Liver (tissue), 9 donors: ENCODE results near the gene ZC2HC1C. TPM values are rescaled to one million over a fixed set of nuclear protein-coding genes. Genes with fewer than 3 reads are reported as not detected.

Experiments
- DNase-seq: peaks from one replicate; pipeline ENCODE4 v3.0.0-alpha.2; 2017; ENCODE audit warnings: low spot score
- H3K27ac ChIP-seq, 2 donors: one replicate each; pipeline ENCODE4 v1.7.0; 2013; ENCODE audit warnings: inconsistent platforms in 2 of 2, low read length in 2 of 2, control low read depth in 1 of 2, low read depth in 1 of 2, mild to moderate bottlenecking in 1 of 2
- H3K27me3 ChIP-seq, 4 donors: one replicate each; pipeline versions ENCODE4 v1.6.1 to v1.7.0; 2013; ENCODE audit warnings: low read length in 3 of 4, inconsistent platforms in 1 of 4, mild to moderate bottlenecking in 1 of 4, moderate library complexity in 1 of 4; ENCODE audit not compliant: control insufficient read depth in 4 of 4, insufficient read depth in 4 of 4
- H3K36me3 ChIP-seq, 4 donors: one replicate each; pipeline versions ENCODE4 v1.6.1 to v1.7.0; 2013; ENCODE audit warnings: low read length in 3 of 4, mild to moderate bottlenecking in 3 of 4, low read depth in 1 of 4, moderate library complexity in 1 of 4; ENCODE audit not compliant: control insufficient read depth in 4 of 4, insufficient read depth in 3 of 4
- H3K4me1 ChIP-seq, 4 donors: one replicate each; pipeline versions ENCODE4 v1.6.1 to v1.7.0; 2013; ENCODE audit warnings: low read length in 3 of 4, mild to moderate bottlenecking in 3 of 4, moderate library complexity in 1 of 4; ENCODE audit not compliant: control insufficient read depth in 4 of 4, insufficient read depth in 4 of 4
- H3K4me3 ChIP-seq, 3 donors: one replicate each; pipeline versions ENCODE4 v1.6.1 to v1.7.0; 2013; ENCODE audit warnings: low read length in 3 of 3, control low read depth in 1 of 3, low read depth in 1 of 3, mild to moderate bottlenecking in 1 of 3
- H3K9ac ChIP-seq, 2 donors: one replicate each; pipeline ENCODE4 v1.7.0; 2013; ENCODE audit warnings: low read length in 2 of 2, mild to moderate bottlenecking in 2 of 2, moderate library complexity in 2 of 2, control low read depth in 1 of 2, low read depth in 1 of 2
- H3K9me3 ChIP-seq, 4 donors: one replicate each; pipeline versions ENCODE4 v1.6.1 to v1.7.0; 2013; ENCODE audit warnings: low read length in 3 of 4; ENCODE audit not compliant: control insufficient read depth in 4 of 4
- ATF3 ChIP-seq: IDR thresholded peaks from 2 replicates; pipeline ENCODE4 v1.6.1; 2016; ENCODE audit warnings: antibody characterized with exemption
- EGR1 ChIP-seq, 2 donors: IDR thresholded peaks; 2 replicates each; pipeline ENCODE4 v1.6.1; 2016 to 2018; ENCODE audit warnings: antibody characterized with exemption in 2 of 2, low read depth in 2 of 2
- FOXA1 ChIP-seq: IDR thresholded peaks from 2 replicates; pipeline ENCODE4 v1.6.1; 2016; ENCODE audit warnings: antibody characterized with exemption
- FOXA2 ChIP-seq: IDR thresholded peaks from 2 replicates; pipeline ENCODE4 v1.6.1; 2016; ENCODE audit warnings: antibody characterized with exemption
- GABPA ChIP-seq, 2 donors: IDR thresholded peaks in 1 of 2; conservative IDR thresholded peaks in 1 of 2; 2 replicates each; pipeline ENCODE4 v1.6.1; 2016; ENCODE audit warnings: antibody characterized with exemption in 2 of 2, mild to moderate bottlenecking in 1 of 2, moderate library complexity in 1 of 2
- HNF4A ChIP-seq, 2 donors: conservative IDR thresholded peaks; 2 replicates each; pipeline ENCODE4 v1.6.1; 2016; ENCODE audit warnings: antibody characterized with exemption in 2 of 2, mild to moderate bottlenecking in 2 of 2
- HNF4G ChIP-seq: IDR thresholded peaks from 2 replicates; pipeline ENCODE4 v1.6.1; 2016; ENCODE audit warnings: antibody characterized with exemption
- JUND ChIP-seq, 2 donors: IDR thresholded peaks; 2 replicates each; pipeline ENCODE4 v1.6.1; 2016; ENCODE audit warnings: antibody characterized with exemption in 2 of 2
- NR2F2 ChIP-seq: IDR thresholded peaks from 2 replicates; pipeline ENCODE4 v1.6.1; 2016; ENCODE audit warnings: antibody characterized with exemption
- RAD21 ChIP-seq, 2 donors: IDR thresholded peaks; 2 replicates each; pipeline ENCODE4 v1.6.1; 2016; ENCODE audit warnings: antibody characterized with exemption in 2 of 2, mild to moderate bottlenecking in 2 of 2
- RXRA ChIP-seq, 2 donors: IDR thresholded peaks; 2 replicates each; pipeline ENCODE4 v1.6.1; 2017 to 2018; ENCODE audit warnings: antibody characterized with exemption in 2 of 2, mild to moderate bottlenecking in 1 of 2
- SP1 ChIP-seq: IDR thresholded peaks from 2 replicates; pipeline ENCODE4 v1.6.1; 2018; ENCODE audit warnings: antibody characterized with exemption, mild to moderate bottlenecking
- TAF1 ChIP-seq: conservative IDR thresholded peaks from 2 replicates; pipeline ENCODE4 v1.6.1; 2016; ENCODE audit warnings: antibody characterized with exemption, mild to moderate bottlenecking
- YY1 ChIP-seq: IDR thresholded peaks from 2 replicates; pipeline ENCODE4 v1.6.1; 2016; ENCODE audit warnings: antibody characterized with exemption, mild to moderate bottlenecking
- ZBTB33 ChIP-seq: IDR thresholded peaks from 2 replicates; pipeline ENCODE4 v1.6.1; 2016; ENCODE audit warnings: antibody characterized with exemption
- WGBS: extraction: QIAGEN DNeasy Blood & Tissue Kit; methylation state at CpG from one replicate; pipeline ENCODE4 v1.1.7; 2013; 5-methylcytosine and 5-hydroxymethylcytosine counted together
- polyA plus RNA-seq, 2 donors: library from polyadenylated mRNA; stranded (reverse) in 1 of 2; unstranded in 1 of 2; fragments of 200-250 nt in 1 of 2; fragments of >200 nt in 1 of 2; fragmentation: Nextera tagmentation in 1 of 2; extraction: Ambion mirVana in 1 of 2; gene quantifications; one replicate each; pipeline versions ENCODE4 v1.2.1 to v1.2.3, GENCODE V29; 2013 to 2015
- total RNA-seq, 2 donors: library from RNA; depleted of rRNA; stranded (reverse); fragments of >200 nt; gene quantifications; one replicate each; pipeline ENCODE4 v1.2.3, GENCODE V29; 2014
- TF ChIP-seq, protein P1 (sequence below): IDR thresholded peaks from 2 replicates; pipeline ENCODE4 v1.6.1; 2016; ENCODE audit warnings: antibody characterized with exemption, mild to moderate bottlenecking
- TF ChIP-seq, protein P2 (sequence below): fragments of 150-350 bp; IDR thresholded peaks from 2 replicates; pipeline ENCODE4 v1.5.1; 2017; ENCODE audit warnings: improper control_type of control experiment, low read depth, low read length; ENCODE audit not compliant: missing input control
- TF ChIP-seq, protein P3 (sequence below): IDR thresholded peaks from 2 replicates; pipeline ENCODE4 v1.6.1; 2016; ENCODE audit warnings: antibody characterized with exemption
- donor health status: healthy.
- donor health status: healthy.
- donor health status: healthy.
- donor health status: healthy.
- donor health status: healthy.

Gene ZC2HC1C
- total and polyA plus RNA-seq, 4 donors, result 0.56 to 5.9 (median 3.5) TPM

GRCh38 chr14:75025876-75026275 is 43.6 kb upstream of the ZC2HC1C start:
- Histone ChIP-seq H3K9ac (no peak overlapping the region), H3K36me3 (peaks cover 3 to 36% (median 24%) of the 10 kb centered on the region in 4 donors), H3K4me1 (no peaks in the 10 kb centered on the region), H3K9me3 (no peaks in the 10 kb centered on the region), H3K27me3 (no peaks in the 10 kb centered on the region), H3K27ac (no peak overlapping the region), H3K4me3 (no peak overlapping the region)
- DNase-seq, result no peak
- no peak for TF ChIP-seq JUND (IDR thresholded peaks at IDR 0.05)
- no peak for TF ChIP-seq HNF4A (conservative IDR thresholded peaks at IDR 0.05)
- no peak for TF ChIP-seq TAF1
- no peak for TF ChIP-seq FOXA1
- no peak for TF ChIP-seq ZBTB33
- TF ChIP-seq ATF3, result no peak
- TF ChIP-seq RAD21 (IDR thresholded peaks at IDR 0.05), result no peak
- TF ChIP-seq RXRA (IDR thresholded peaks at IDR 0.05), result no peak
- TF ChIP-seq, protein P1, sequence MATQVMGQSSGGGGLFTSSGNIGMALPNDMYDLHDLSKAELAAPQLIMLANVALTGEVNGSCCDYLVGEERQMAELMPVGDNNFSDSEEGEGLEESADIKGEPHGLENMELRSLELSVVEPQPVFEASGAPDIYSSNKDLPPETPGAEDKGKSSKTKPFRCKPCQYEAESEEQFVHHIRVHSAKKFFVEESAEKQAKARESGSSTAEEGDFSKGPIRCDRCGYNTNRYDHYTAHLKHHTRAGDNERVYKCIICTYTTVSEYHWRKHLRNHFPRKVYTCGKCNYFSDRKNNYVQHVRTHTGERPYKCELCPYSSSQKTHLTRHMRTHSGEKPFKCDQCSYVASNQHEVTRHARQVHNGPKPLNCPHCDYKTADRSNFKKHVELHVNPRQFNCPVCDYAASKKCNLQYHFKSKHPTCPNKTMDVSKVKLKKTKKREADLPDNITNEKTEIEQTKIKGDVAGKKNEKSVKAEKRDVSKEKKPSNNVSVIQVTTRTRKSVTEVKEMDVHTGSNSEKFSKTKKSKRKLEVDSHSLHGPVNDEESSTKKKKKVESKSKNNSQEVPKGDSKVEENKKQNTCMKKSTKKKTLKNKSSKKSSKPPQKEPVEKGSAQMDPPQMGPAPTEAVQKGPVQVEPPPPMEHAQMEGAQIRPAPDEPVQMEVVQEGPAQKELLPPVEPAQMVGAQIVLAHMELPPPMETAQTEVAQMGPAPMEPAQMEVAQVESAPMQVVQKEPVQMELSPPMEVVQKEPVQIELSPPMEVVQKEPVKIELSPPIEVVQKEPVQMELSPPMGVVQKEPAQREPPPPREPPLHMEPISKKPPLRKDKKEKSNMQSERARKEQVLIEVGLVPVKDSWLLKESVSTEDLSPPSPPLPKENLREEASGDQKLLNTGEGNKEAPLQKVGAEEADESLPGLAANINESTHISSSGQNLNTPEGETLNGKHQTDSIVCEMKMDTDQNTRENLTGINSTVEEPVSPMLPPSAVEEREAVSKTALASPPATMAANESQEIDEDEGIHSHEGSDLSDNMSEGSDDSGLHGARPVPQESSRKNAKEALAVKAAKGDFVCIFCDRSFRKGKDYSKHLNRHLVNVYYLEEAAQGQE, result no peak
- TF ChIP-seq SP1, result no peak
- no peak for TF ChIP-seq HNF4G
- 94% methylated on average over 2 of the region's 2 CpGs for WGBS

DNA sequence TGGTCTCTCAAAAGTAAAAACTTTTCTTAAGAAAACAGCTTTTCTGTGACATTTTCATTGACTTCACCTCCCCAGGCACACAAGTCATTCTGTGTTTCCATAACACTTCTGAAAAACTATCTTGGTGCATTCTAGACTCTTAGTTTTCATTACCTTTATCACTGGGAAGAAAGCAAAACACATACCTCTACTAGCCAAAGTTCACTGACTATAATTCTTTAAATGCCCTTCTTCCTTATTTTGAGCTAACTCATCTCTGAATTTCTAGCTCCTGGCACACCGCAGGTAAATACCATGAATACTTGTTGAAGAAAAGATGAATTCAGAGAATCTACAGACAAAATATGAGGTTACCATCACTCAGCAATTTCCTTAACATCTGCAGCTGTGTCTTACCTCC is 39.3 kb upstream of the ZC2HC1C start:
- H3K9me3 ChIP-seq, result no peaks in the 10 kb centered on the region
- H3K4me3 ChIP-seq, result no peak overlapping the region
- H3K36me3 ChIP-seq, result peaks cover 6 to 43% (median 28%) of the 10 kb centered on the region in 4 donors
- H3K9ac ChIP-seq, result no peak overlapping the region
- no peak overlapping the region for H3K27ac ChIP-seq
- WGBS, result 0% methylated on average over 1 of the region's 1 CpG
- H3K4me1 ChIP-seq, result no peaks in the 10 kb centered on the region
- H3K27me3 ChIP-seq, result no peaks in the 10 kb centered on the region
- TF ChIP-seq YY1 (no peak), HNF4G (no peak), SP1 (no peak), FOXA1 (no peak), FOXA2 (no peak), RXRA (IDR thresholded peaks at IDR 0.05) (no peak), ATF3 (no peak), GABPA (IDR thresholded peaks at IDR 0.05 in 1 of 2, conservative IDR thresholded peaks at IDR 0.05 in 1 of 2) (no peak), NR2F2 (no peak), TAF1 (no peak), JUND (IDR thresholded peaks at IDR 0.05) (no peak), EGR1 (IDR thresholded peaks at IDR 0.05; ENCODE audit: low read depth in 2 of 2) (no peak), HNF4A (conservative IDR thresholded peaks at IDR 0.05) (no peak)
- TF ChIP-seq, protein P2, sequence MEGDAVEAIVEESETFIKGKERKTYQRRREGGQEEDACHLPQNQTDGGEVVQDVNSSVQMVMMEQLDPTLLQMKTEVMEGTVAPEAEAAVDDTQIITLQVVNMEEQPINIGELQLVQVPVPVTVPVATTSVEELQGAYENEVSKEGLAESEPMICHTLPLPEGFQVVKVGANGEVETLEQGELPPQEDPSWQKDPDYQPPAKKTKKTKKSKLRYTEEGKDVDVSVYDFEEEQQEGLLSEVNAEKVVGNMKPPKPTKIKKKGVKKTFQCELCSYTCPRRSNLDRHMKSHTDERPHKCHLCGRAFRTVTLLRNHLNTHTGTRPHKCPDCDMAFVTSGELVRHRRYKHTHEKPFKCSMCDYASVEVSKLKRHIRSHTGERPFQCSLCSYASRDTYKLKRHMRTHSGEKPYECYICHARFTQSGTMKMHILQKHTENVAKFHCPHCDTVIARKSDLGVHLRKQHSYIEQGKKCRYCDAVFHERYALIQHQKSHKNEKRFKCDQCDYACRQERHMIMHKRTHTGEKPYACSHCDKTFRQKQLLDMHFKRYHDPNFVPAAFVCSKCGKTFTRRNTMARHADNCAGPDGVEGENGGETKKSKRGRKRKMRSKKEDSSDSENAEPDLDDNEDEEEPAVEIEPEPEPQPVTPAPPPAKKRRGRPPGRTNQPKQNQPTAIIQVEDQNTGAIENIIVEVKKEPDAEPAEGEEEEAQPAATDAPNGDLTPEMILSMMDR, result no peak
- TF ChIP-seq, protein P1, result no peak
- TF ChIP-seq, protein P3, sequence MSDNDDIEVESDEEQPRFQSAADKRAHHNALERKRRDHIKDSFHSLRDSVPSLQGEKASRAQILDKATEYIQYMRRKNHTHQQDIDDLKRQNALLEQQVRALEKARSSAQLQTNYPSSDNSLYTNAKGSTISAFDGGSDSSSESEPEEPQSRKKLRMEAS, result no peak
- no peak for DNase-seq
